HepG2 (cell line): ENCODE data around the gene RABEP1. TPM values are rescaled to one million over a fixed set of nuclear protein-coding genes. Genes with fewer than 3 reads are reported as not detected.

ENCODE experiments used
- ATAC-seq: fragments of 200-7000 bp; cut with Tn5 transposase; 3 replicates; pipeline ENCODE4 v1.9.1; 2020; ENCODE audit warnings: mild to moderate bottlenecking, moderate library complexity
- BruUV-seq: library from RNA; stranded (reverse); fragments of 400-500 nt; replicated peaks from 2 replicates; lab custom pipeline; 2021; lab: Mats Ljungman, UMichigan
- CTCF ChIA-PET: fragments of 300-600 bp; formaldehyde crosslinking; extraction: SDS; loops from one replicate; lab custom pipeline; 2021; ENCODE audit warnings: low total read pairs, inconsistent platforms, low intra/inter-chr PET ratio; lab: Yijun Ruan, JAX
- POLR2A ChIA-PET: fragments of 350-600 bp; sonication (Branson Sonifier 250); formaldehyde crosslinking; loops from one replicate; lab custom pipeline; 2020; ENCODE audit warnings: antibody characterized with exemption, inconsistent platforms; lab: Yijun Ruan, JAX
- DNase-seq: peaks from one replicate; pipeline ENCODE4 v3.0.0-alpha.2; 2015; ENCODE audit warnings: low spot score
- FAIRE-seq: peaks from 3 replicates; lab custom pipeline; 2011; peaks lifted over from hg19 to GRCh38; lab: Jason Lieb, UNC
- H2AFZ ChIP-seq: one replicate; pipeline ENCODE4 v1.6.1; 2011; ENCODE audit warnings: low read length, inconsistent platforms
- H3K27ac ChIP-seq: fragments of 300-600 bp; 3 replicates; pipeline ENCODE4 v1.8.0; 2011; ENCODE audit warnings: mixed run types, mild to moderate bottlenecking, mixed read lengths, low read length, inconsistent platforms; ENCODE audit not compliant: insufficient read depth; ENCODE audit errors: extremely low read length
- H3K27me3 ChIP-seq, 2 experiments: fragments of 200-600 bp in 1 of 2; 2 replicates in 1 of 2; 3 replicates in 1 of 2; pipeline versions ENCODE4 v1.6.0 to v1.8.0; 2011; ENCODE audit warnings: low read length in 2 of 2, mild to moderate bottlenecking in 2 of 2, moderate library complexity in 2 of 2, inconsistent platforms in 1 of 2; ENCODE audit not compliant: insufficient read depth in 2 of 2, control insufficient read depth in 1 of 2
- H3K36me3 ChIP-seq, 2 experiments: fragments of 200-600 bp in 1 of 2; replicated peaks in 1 of 2; 2 replicates in 1 of 2; 3 replicates in 1 of 2; pipeline versions ENCODE4 v1.5.1 to v1.8.0; 2011; ENCODE audit warnings: low read length in 2 of 2, inconsistent platforms in 1 of 2; ENCODE audit not compliant: insufficient read depth in 2 of 2, control insufficient read depth in 1 of 2
- H3K4me1 ChIP-seq: 2 replicates; pipeline ENCODE4 v1.5.1; 2012; ENCODE audit warnings: low read length, inconsistent platforms; ENCODE audit not compliant: insufficient read depth
- H3K4me2 ChIP-seq: 2 replicates; pipeline ENCODE4 v1.6.0; 2011; ENCODE audit warnings: low read depth, low read length, inconsistent platforms
- H3K4me3 ChIP-seq, 3 experiments: fragments of 200-600 bp in 1 of 3; sonication (generic), shearing (Covaris generic) in 1 of 3; replicated peaks in 1 of 3; 2 replicates each; pipeline ENCODE4 v1.5.1; 2011 to 2016; ENCODE audit warnings: low read length in 3 of 3, inconsistent platforms in 2 of 3, low read depth in 2 of 3, mild to moderate bottlenecking in 2 of 3, control low read depth in 1 of 3, mixed read lengths in 1 of 3; ENCODE audit not compliant: insufficient read depth in 1 of 3
- H3K79me2 ChIP-seq: one replicate; pipeline ENCODE4 v1.6.1; 2011; ENCODE audit warnings: low read length, inconsistent platforms; ENCODE audit not compliant: insufficient read depth
- H3K9ac ChIP-seq: 2 replicates; pipeline ENCODE4 v1.6.0; 2011; ENCODE audit warnings: mild to moderate bottlenecking, low read depth, low read length, inconsistent platforms; ENCODE audit not compliant: insufficient read depth
- H3K9me3 ChIP-seq: 2 replicates; pipeline ENCODE4 v1.5.1; 2012; ENCODE audit warnings: mild to moderate bottlenecking, low read length
- H4K20me1 ChIP-seq: 2 replicates; pipeline ENCODE4 v1.6.0; 2011; ENCODE audit warnings: inconsistent platforms, mild to moderate bottlenecking, low read length, moderate library complexity; ENCODE audit not compliant: insufficient read depth
- CBX1 ChIP-seq: IDR thresholded peaks from one replicate; pipeline ENCODE4 v1.6.1; 2016; ENCODE audit warnings: antibody characterized with exemption, low read depth
- CREB3 ChIP-seq: sonication (generic); formaldehyde crosslinking; IDR thresholded peaks from 2 replicates; pipeline ENCODE4 v1.5.0; 2020; ENCODE audit warnings: missing genetic modification reagents
- GZF1 ChIP-seq: sonication (generic); formaldehyde crosslinking; IDR thresholded peaks from 2 replicates; pipeline ENCODE4 v1.5.1; 2020; ENCODE audit warnings: mild to moderate bottlenecking, missing genetic modification reagents
- KAT7 ChIP-seq: IDR thresholded peaks from 2 replicates; pipeline ENCODE4 v1.6.1; 2018; ENCODE audit warnings: borderline replicate concordance, missing compliant biosample characterization
- MEF2D ChIP-seq: sonication (generic); formaldehyde crosslinking; IDR thresholded peaks from 2 replicates; pipeline ENCODE4 v1.5.1; 2020; ENCODE audit warnings: mild to moderate bottlenecking, missing genetic modification reagents
- MTA1 ChIP-seq: sonication (generic); formaldehyde crosslinking; IDR thresholded peaks from 2 replicates; pipeline ENCODE4 v1.4.0; 2020; ENCODE audit warnings: missing genetic modification reagents, mild to moderate bottlenecking, borderline replicate concordance
- MXD4 ChIP-seq: IDR thresholded peaks from 2 replicates; pipeline ENCODE4 v1.6.1; 2016; ENCODE audit warnings: mild to moderate bottlenecking, missing biosample characterization, missing genetic modification reagents
- NFIC ChIP-seq: IDR thresholded peaks from 2 replicates; pipeline ENCODE4 v1.6.1; 2012; ENCODE audit warnings: mild to moderate bottlenecking, low read length, inconsistent platforms
- NKX3-1 ChIP-seq: sonication (generic); formaldehyde crosslinking; IDR thresholded peaks from 2 replicates; pipeline ENCODE4 v1.5.0; 2020; ENCODE audit warnings: missing genetic modification reagents
- NR0B2 ChIP-seq: sonication (generic); formaldehyde crosslinking; IDR thresholded peaks from 2 replicates; pipeline ENCODE4 v1.4.0; 2020; ENCODE audit warnings: mild to moderate bottlenecking, missing genetic modification reagents
- PHF20 ChIP-seq: sonication (generic); formaldehyde crosslinking; IDR thresholded peaks from 2 replicates; pipeline ENCODE4 v1.5.0; 2020; ENCODE audit warnings: mild to moderate bottlenecking, missing genetic modification reagents
- PRMT3 ChIP-seq: sonication (generic); formaldehyde crosslinking; IDR thresholded peaks from 2 replicates; pipeline ENCODE4 v1.8.1; 2022; ENCODE audit warnings: low read depth, mild to moderate bottlenecking, moderate library complexity, missing genetic modification reagents, borderline replicate concordance
- RBM22 ChIP-seq: fragments of 200-400 bp; formaldehyde crosslinking; optimal IDR thresholded peaks from 2 replicates; pipeline ENCODE3; 2017; ENCODE audit warnings: mild to moderate bottlenecking, low read length, moderate library complexity
- SNAPC5 ChIP-seq: sonication (generic); formaldehyde crosslinking; IDR thresholded peaks from 2 replicates; pipeline ENCODE4 v1.8.1; 2023; ENCODE audit warnings: mild to moderate bottlenecking, missing genetic modification reagents, borderline replicate concordance
- SOX6 ChIP-seq, 2 experiments: fragments of 450-650 bp in 1 of 2; sonication (generic) in 1 of 2; formaldehyde crosslinking in 1 of 2; IDR thresholded peaks; 2 replicates each; pipeline versions ENCODE4 v1.4.0 to v1.6.1; 2017 to 2020; ENCODE audit warnings: antibody characterized with exemption in 1 of 2, mild to moderate bottlenecking in 1 of 2, missing genetic modification reagents in 1 of 2
- SRY ChIP-seq: sonication (generic); formaldehyde crosslinking; IDR thresholded peaks from 2 replicates; pipeline ENCODE4 v1.8.0; 2022; ENCODE audit warnings: mild to moderate bottlenecking, missing genetic modification reagents
- ZFP62 ChIP-seq: sonication (generic); formaldehyde crosslinking; IDR thresholded peaks from 2 replicates; pipeline ENCODE4 v1.4.0; 2020; ENCODE audit warnings: missing genetic modification reagents
- ZFYVE20 ChIP-seq: sonication (generic); formaldehyde crosslinking; IDR thresholded peaks from 2 replicates; pipeline ENCODE4 v1.8.0; 2023; ENCODE audit warnings: low read depth, mild to moderate bottlenecking, moderate library complexity, missing genetic modification reagents, borderline replicate concordance
- ZNF20 ChIP-seq: sonication (generic); formaldehyde crosslinking; IDR thresholded peaks from 2 replicates; pipeline ENCODE4 v1.4.0; 2020; ENCODE audit warnings: mild to moderate bottlenecking, moderate library complexity, missing genetic modification reagents
- ZNF276 ChIP-seq: sonication (generic); formaldehyde crosslinking; IDR thresholded peaks from 2 replicates; pipeline ENCODE4 v1.4.0; 2020; ENCODE audit warnings: mild to moderate bottlenecking, low read depth, missing genetic modification reagents
- ZNF350 ChIP-seq: sonication (generic); formaldehyde crosslinking; IDR thresholded peaks from 2 replicates; pipeline ENCODE4 v1.4.0; 2020; ENCODE audit warnings: mild to moderate bottlenecking, low read depth, missing genetic modification reagents, borderline replicate concordance
- ZNF484 ChIP-seq: sonication (generic); formaldehyde crosslinking; IDR thresholded peaks from 2 replicates; pipeline ENCODE4 v1.5.1; 2020; ENCODE audit warnings: mild to moderate bottlenecking, low read depth, missing genetic modification reagents, borderline replicate concordance
- WGBS: methylation state at CpG from one replicate; pipeline ENCODE4 v1.1.6; 2017; ENCODE audit warnings: low lambda C conversion rate; 5-methylcytosine and 5-hydroxymethylcytosine counted together
- in situ Hi-C: cut with HindIII; loops from 2 replicates; pipeline ENCODE4 v1.10.0; 2017; ENCODE audit warnings: low pct_unique_long_range_greater_than_20kb; ENCODE audit not compliant: extremely low pct_ligation_motif_present
- intact Hi-C: fragments of 100-400 bp; cut with micrococcal nuclease; formaldehyde crosslinking; loops from one replicate; pipeline ENCODE4 v1.10.0; 2022; ENCODE audit not compliant: unreplicated experiment
- polyA plus RNA-seq, 8 experiments: library from polyadenylated mRNA; depleted of rRNA in 3 of 8; stranded (reverse) in 7 of 8; unstranded in 1 of 8; fragments of >200 nt; fragmentation: Illumina TruSeq in 4 of 8; extraction: Trizol in 4 of 8; gene quantifications; 2 replicates each; pipeline versions ENCODE4 v1.2.1 to v1.2.3, GENCODE V29; 2011 to 2016; ENCODE audit warnings: low read depth in 4 of 8, missing spikeins in 1 of 8, mixed read lengths in 1 of 8; ENCODE audit not compliant: insufficient read depth in 1 of 8
- total RNA-seq, 5 experiments: library from RNA; depleted of rRNA; stranded (reverse); fragments of >200 nt; fragmentation: Illumina TruSeq; extraction: Trizol; gene quantifications; 2 replicates each; pipeline ENCODE4 v1.2.3, GENCODE V29; 2016; ENCODE audit warnings: low read depth in 1 of 5

The RABEP1 gene
- total and polyA plus RNA-seq, 2 of the 13 experiments (the other 11 are each of a cell fraction or from before 2014, with no cell fraction given) = 13.7 to 41.5 TPM

- Histone ChIP-seq H3K4me2 (no peak overlapping the region), H3K27ac (no peak overlapping the region), H3K9ac (no peak overlapping the region), H3K27me3 (no peaks in the 10 kb centered on the region), H2AFZ (no peak overlapping the region), H3K79me2 (no peaks in the 10 kb centered on the region), H3K4me3 (no peak overlapping the region), H3K9me3 (no peaks in the 10 kb centered on the region), H3K4me1 (no peaks in the 10 kb centered on the region), H3K36me3 (peaks cover 22 to 70% of the 10 kb centered on the region in 2 experiments), H4K20me1 (no peaks in the 10 kb centered on the region)
- CTCF ChIA-PET = no interaction called here
- intact Hi-C loops = no loop called here
- ATAC-seq (no peak; the same call in 2 of the 3 replicates), DNase-seq (no peak), FAIRE-seq (no peak)
- in situ Hi-C loops = no loop called here
- BruUV-seq = no TSS peak
- WGBS = 99% methylated on average over 3 of the region's 3 CpGs
- POLR2A ChIA-PET = interaction anchor here (0.8 kb wide), 1 partner anchor 12 kb away, joined by 3 read pairs; no protein-coding TSS in a partner anchor
- TF ChIP-seq CBX1 (no peak), ZFYVE20 (no peak), GZF1 (no peak), SRY (CRISPR knock-in tag) (no peak), MEF2D (CRISPR knock-in tag) (no peak), ZNF484 (CRISPR knock-in tag) (no peak), KAT7 (no peak), RBM22 (peak; percentile 85), ZNF350 (CRISPR knock-in tag) (no peak), CREB3 (CRISPR knock-in tag) (no peak), ZFP62 (no peak), SNAPC5 (no peak), MTA1 (CRISPR knock-in tag) (no peak), PHF20 (CRISPR knock-in tag) (no peak), ZNF276 (CRISPR knock-in tag) (no peak), MXD4 (no peak), NR0B2 (no peak), NFIC (no peak), SOX6 (IDR thresholded peaks at IDR 0.05) (no peak), SOX6 (CRISPR knock-in tag; IDR thresholded peaks at IDR 0.05) (no peak), ZNF20 (CRISPR knock-in tag) (no peak), NKX3-1 (CRISPR knock-in tag) (no peak), PRMT3 (CRISPR knock-in tag) (no peak)
Observed at GRCh38 chr17:5378566-5379207, 96.6 kb downstream of the RABEP1 start.
